ENCODE results near the gene RUVBL1. TPM values are rescaled to one million over a fixed set of nuclear protein-coding genes. Genes with fewer than 3 reads are reported as not detected.
A peak's percentile ranks its signal among the peaks of the same experiment; 100 is the strongest.

The RUVBL1 gene
- total RNA-seq, 1 donor from 2014 or later = 28.7 TPM

GRCh38 chr3:128083980-128084674, 39.5 kb downstream of the RUVBL1 start:
- no peak for DNase-seq (ENCODE audit: low spot score)

- peak; percentile 78 for DNase-seq (ENCODE audit: low spot score)
These were observed 40.2 kb downstream of the RUVBL1 start for GRCh38 chr3:128083396-128083795.

- peak; percentile 62 for DNase-seq (ENCODE audit: low spot score)
These were observed 41.1 kb downstream of the RUVBL1 start for GRCh38 chr3:128082546-128082945.

- DNase-seq (ENCODE audit: low spot score) = peak; percentile 39
These were observed 41.8 kb downstream of the RUVBL1 start for GRCh38 chr3:128081846-128082245.

- DNase-seq (ENCODE audit: low spot score) = peak; percentile 81
These were observed 42.4 kb downstream of the RUVBL1 start for GRCh38 chr3:128081226-128081625.

GRCh38 chr3:128080323-128081080, 43.1 kb downstream of the RUVBL1 start:
- DNase-seq (ENCODE audit: low spot score) = no peak

- peak; percentile 59 for DNase-seq (ENCODE audit: low spot score)
These were observed 43.8 kb downstream of the RUVBL1 start for GRCh38 chr3:128079823-128080222.

GRCh38 chr3:128078875-128079274, 44.7 kb downstream of the RUVBL1 start:
- peak; percentile 87 for DNase-seq (ENCODE audit: low spot score)

- peak; percentile 43 for DNase-seq (ENCODE audit: low spot score)
These were observed 45.3 kb downstream of the RUVBL1 start for GRCh38 chr3:128078322-128078721.

- DNase-seq (ENCODE audit: low spot score) = peak; percentile 41
These were observed 45.9 kb downstream of the RUVBL1 start for GRCh38 chr3:128077665-128078064.

GRCh38 chr3:128077202-128077624, 46.4 kb downstream of the RUVBL1 start:
- no peak for DNase-seq (ENCODE audit: low spot score)

- peak; percentile 89 for DNase-seq (ENCODE audit: low spot score)
These were observed 47.0 kb downstream of the RUVBL1 start for GRCh38 chr3:128076483-128077201.

- DNase-seq (ENCODE audit: low spot score) = peak; percentile 99
These were observed 47.8 kb downstream of the RUVBL1 start for GRCh38 chr3:128075522-128076482.

GRCh38 chr3:128074851-128075521, 48.6 kb downstream of the RUVBL1 start:
- no peak for DNase-seq (ENCODE audit: low spot score)

GRCh38 chr3:128073807-128074206, 49.8 kb downstream of the RUVBL1 start:
- DNase-seq (ENCODE audit: low spot score) = no peak

- no peak for DNase-seq (ENCODE audit: low spot score)
These were observed 50.4 kb downstream of the RUVBL1 start for GRCh38 chr3:128073185-128073725.

- peak; percentile 84 for DNase-seq (ENCODE audit: low spot score)
These were observed 51.0 kb downstream of the RUVBL1 start for GRCh38 chr3:128072454-128073184.

- peak; percentile 86 for DNase-seq (ENCODE audit: low spot score)
These were observed 51.7 kb downstream of the RUVBL1 start for GRCh38 chr3:128071771-128072453.

Measured in mesenteric fat pad (tissue), 1 donor.